HepG2 (cell line): Measurements from ENCODE around the gene GDF11. TPM values are rescaled to one million over a fixed set of nuclear protein-coding genes. Genes with fewer than 3 reads are reported as not detected.

Experiments
- HMGXB4 ChIP-seq, 2 experiments: sonication (generic) in 1 of 2; formaldehyde crosslinking in 1 of 2; IDR thresholded peaks; 2 replicates each; pipeline versions ENCODE4 v1.4.0 to v1.6.1; 2018 to 2020; ENCODE audit warnings: missing genetic modification reagents in 2 of 2, borderline replicate concordance in 1 of 2, low read depth in 1 of 2, mild to moderate bottlenecking in 1 of 2, missing biosample characterization in 1 of 2
- KLF11 ChIP-seq: IDR thresholded peaks from 2 replicates; pipeline ENCODE4 v1.6.1; 2016; ENCODE audit warnings: missing compliant biosample characterization
- ZBTB8A ChIP-seq: sonication (generic); formaldehyde crosslinking; IDR thresholded peaks from 2 replicates; pipeline ENCODE4 v1.4.0; 2020; ENCODE audit warnings: mild to moderate bottlenecking, low read depth, missing genetic modification reagents, borderline replicate concordance
- ZHX2 ChIP-seq, 2 experiments: sonication (generic) in 1 of 2; formaldehyde crosslinking in 1 of 2; IDR thresholded peaks; 2 replicates each; pipeline versions ENCODE4 v1.6.1 to v1.9.0; 2014 to 2022; ENCODE audit warnings: antibody characterized with exemption in 1 of 2, borderline replicate concordance in 1 of 2, inconsistent platforms in 1 of 2, low read depth in 1 of 2, missing genetic modification reagents in 1 of 2
- ZNF44 ChIP-seq: sonication (generic); formaldehyde crosslinking; IDR thresholded peaks from 2 replicates; pipeline ENCODE4 v1.5.1; 2020; ENCODE audit warnings: mild to moderate bottlenecking, missing genetic modification reagents
- ZNF513 ChIP-seq: sonication (generic); formaldehyde crosslinking; conservative IDR thresholded peaks from 2 replicates; pipeline ENCODE4 v1.5.0; 2020; ENCODE audit warnings: missing genetic modification reagents
- ZNF83 ChIP-seq: sonication (generic); formaldehyde crosslinking; IDR thresholded peaks from 2 replicates; pipeline ENCODE4 v1.4.0; 2020; ENCODE audit warnings: missing genetic modification reagents, mild to moderate bottlenecking, borderline replicate concordance
- polyA plus RNA-seq, 8 experiments: library from polyadenylated mRNA; depleted of rRNA in 3 of 8; stranded (reverse) in 7 of 8; unstranded in 1 of 8; fragments of >200 nt; fragmentation: Illumina TruSeq in 4 of 8; extraction: Trizol in 4 of 8; gene quantifications; 2 replicates each; pipeline versions ENCODE4 v1.2.1 to v1.2.3, GENCODE V29; 2011 to 2016; ENCODE audit warnings: low read depth in 4 of 8, missing spikeins in 1 of 8, mixed read lengths in 1 of 8; ENCODE audit not compliant: insufficient read depth in 1 of 8
- total RNA-seq, 5 experiments: library from RNA; depleted of rRNA; stranded (reverse); fragments of >200 nt; fragmentation: Illumina TruSeq; extraction: Trizol; gene quantifications; 2 replicates each; pipeline ENCODE4 v1.2.3, GENCODE V29; 2016; ENCODE audit warnings: low read depth in 1 of 5

The GDF11 gene
- total and polyA plus RNA-seq, 2 of the 13 experiments (the other 11 are each of a cell fraction or from before 2014, with no cell fraction given) = 0.63 to 1.5 TPM

- TF ChIP-seq HMGXB4 (CRISPR knock-in tag; IDR thresholded peaks at IDR 0.05; ENCODE audit: borderline replicate concordance in 1 of 2, low read depth in 1 of 2) (no peak), ZBTB8A (CRISPR knock-in tag) (no peak), ZHX2 (IDR thresholded peaks at IDR 0.05; ENCODE audit: low read depth) (no peak), ZHX2 (CRISPR knock-in tag; IDR thresholded peaks at IDR 0.05; ENCODE audit: borderline replicate concordance) (no peak), KLF11 (CRISPR knock-in tag) (no peak), ZNF513 (CRISPR knock-in tag) (no peak), ZNF44 (no peak), ZNF83 (CRISPR knock-in tag) (no peak)
- TF ChIP-seq, all 625 proteins: peak for 0
Observed at GRCh38 chr12:55724940-55725309, 18.0 kb upstream of the GDF11 start (continued).
